Subcutaneous adipose tissue (tissue), 4 donors: ENCODE results near the gene PCDHA1. TPM values are rescaled to one million over a fixed set of nuclear protein-coding genes. Genes with fewer than 3 reads are reported as not detected.

Experiments used
- CTCF ChIP-seq: fragments of 450-650 bp; IDR thresholded peaks from one replicate; pipeline ENCODE4 v1.5.1; 2016; ENCODE audit warnings: low read depth, mild to moderate bottlenecking, control low read depth, antibody characterized with exemption, moderate library complexity
- total RNA-seq, 4 donors: library from RNA; depleted of rRNA; stranded (reverse); fragments of >200 nt; gene quantifications; one replicate each; pipeline ENCODE4 v1.1.0, GENCODE V29; 2016

Gene PCDHA1
- total RNA-seq, 4 donors from 2014 or later, result not detected

GRCh38 chr5:140870221-140871201, 84.6 kb downstream of the PCDHA1 start:
- TF ChIP-seq CTCF, result no peak

- TF ChIP-seq CTCF, result no peak
These were observed 89.4 kb downstream of the PCDHA1 start, which contains the start of gene PCDHA12 for GRCh38 chr5:140875085-140876065. Gene PCDHA12, plus strand, starts transcription at chr5:140875308. Its CDS starts 165 bp downstream, at chr5:140875473.

- TF ChIP-seq CTCF, result no peak
These were observed 91.3 kb downstream of the PCDHA1 start for GRCh38 chr5:140877262-140877581.

- TF ChIP-seq CTCF, result no peak
These were observed 96.1 kb downstream of the PCDHA1 start, which contains the start of gene PCDHA13 for GRCh38 chr5:140881889-140882590. Gene PCDHA13, plus strand, starts transcription at chr5:140882124. Its CDS starts 145 bp downstream, at chr5:140882269.

- no peak for TF ChIP-seq CTCF
These were observed 96.6 kb downstream of the PCDHA1 start for GRCh38 chr5:140882591-140882899.

- no peak for TF ChIP-seq CTCF
These were observed 97.4 kb downstream of the PCDHA1 start for GRCh38 chr5:140883373-140883772.
